KMS-11 (cell line): ENCODE measurements around the gene TNFAIP3.

Experiments
- H2AFZ ChIP-seq: fragments of 200-600 bp; sonication (generic); 2 replicates; pipeline ENCODE4 v1.6.1; 2016; ENCODE audit warnings: antibody characterized with exemption, mixed run types, low read depth
- H3K27ac ChIP-seq: fragments of 200-600 bp; sonication (generic); 2 replicates; pipeline ENCODE4 v1.6.1; 2016; ENCODE audit warnings: mild to moderate bottlenecking, mixed run types
- H3K27me3 ChIP-seq: fragments of 200-600 bp; sonication (generic); 2 replicates; pipeline ENCODE4 v1.6.1; 2017; ENCODE audit warnings: mild to moderate bottlenecking, low read depth, mixed run types, moderate library complexity; ENCODE audit not compliant: insufficient read depth
- H3K36me3 ChIP-seq: fragments of 200-600 bp; sonication (generic); 2 replicates; pipeline ENCODE4 v1.6.1; 2017; ENCODE audit warnings: mild to moderate bottlenecking, mixed run types; ENCODE audit not compliant: insufficient read depth
- H3K4me1 ChIP-seq: fragments of 200-600 bp; sonication (generic); 2 replicates; pipeline ENCODE4 v1.6.1; 2016; ENCODE audit warnings: mild to moderate bottlenecking, low read depth, mixed run types; ENCODE audit not compliant: poor library complexity, severe bottlenecking
- H3K4me2 ChIP-seq: fragments of 200-600 bp; sonication (generic); 2 replicates; pipeline ENCODE4 v1.7.0; 2016; ENCODE audit warnings: mild to moderate bottlenecking, mixed run types
- H3K4me3 ChIP-seq: fragments of 200-600 bp; sonication (generic); IDR thresholded peaks from 2 replicates; pipeline ENCODE4 v1.6.1; 2017; ENCODE audit warnings: low read depth, low read length, mixed read lengths; ENCODE audit not compliant: insufficient read depth
- H3K79me2 ChIP-seq: fragments of 200-600 bp; sonication (generic); 2 replicates; pipeline ENCODE4 v1.6.1; 2016; ENCODE audit warnings: low read depth, mixed run types; ENCODE audit not compliant: insufficient read depth
- H3K9ac ChIP-seq: fragments of 200-600 bp; sonication (generic); 2 replicates; pipeline ENCODE4 v1.6.1; 2016; ENCODE audit warnings: mild to moderate bottlenecking, mixed run types
- H4K20me1 ChIP-seq: fragments of 200-600 bp; sonication (generic); 2 replicates; pipeline ENCODE4 v1.6.1; 2016; ENCODE audit warnings: mild to moderate bottlenecking, mixed run types; ENCODE audit not compliant: insufficient read depth
- CTCF ChIP-seq: fragments of 200-600 bp; sonication (generic); conservative IDR thresholded peaks from 2 replicates; pipeline ENCODE4 v1.6.1; 2017; ENCODE audit warnings: low read depth, mild to moderate bottlenecking, antibody characterized with exemption, low read length, moderate library complexity, mixed read lengths

The TNFAIP3 gene

GRCh38 chr6:137824896-137825295 is 42.2 kb upstream of the TNFAIP3 start:
- Histone ChIP-seq H3K9ac (no peak overlapping the region), H3K36me3 (no peaks in the 10 kb centered on the region), H3K4me1 (peaks cover 6% of the 10 kb centered on the region), H3K4me3 (no peak overlapping the region), H4K20me1 (no peaks in the 10 kb centered on the region), H3K27me3 (no peaks in the 10 kb centered on the region), H3K79me2 (no peaks in the 10 kb centered on the region), H3K4me2 (no peak overlapping the region), H3K27ac (no peak overlapping the region), H2AFZ (no peak overlapping the region)
- TF ChIP-seq CTCF = no peak

- Histone ChIP-seq H2AFZ (no peak overlapping the region), H4K20me1 (no peaks in the 10 kb centered on the region), H3K27me3 (no peaks in the 10 kb centered on the region), H3K4me1 (peaks cover 6% of the 10 kb centered on the region), H3K4me2 (no peak overlapping the region), H3K4me3 (no peak overlapping the region), H3K36me3 (no peaks in the 10 kb centered on the region), H3K79me2 (no peaks in the 10 kb centered on the region), H3K9ac (no peak overlapping the region), H3K27ac (no peak overlapping the region)
- no peak for TF ChIP-seq CTCF
Measured at GRCh38 chr6:137827411-137827940, 39.6 kb upstream of the TNFAIP3 start.

- Histone ChIP-seq H3K27ac (no peak overlapping the region), H2AFZ (no peak overlapping the region), H3K79me2 (no peaks in the 10 kb centered on the region), H3K9ac (no peak overlapping the region), H3K4me2 (no peak overlapping the region), H3K4me3 (no peak overlapping the region), H3K36me3 (no peaks in the 10 kb centered on the region), H3K27me3 (no peaks in the 10 kb centered on the region), H4K20me1 (no peaks in the 10 kb centered on the region), H3K4me1 (peaks cover 6% of the 10 kb centered on the region)
- TF ChIP-seq CTCF = no peak
Measured at GRCh38 chr6:137827977-137828810, 38.9 kb upstream of the TNFAIP3 start.

GRCh38 chr6:137829641-137830083 is 37.4 kb upstream of the TNFAIP3 start:
- Histone ChIP-seq H3K36me3 (no peaks in the 10 kb centered on the region), H2AFZ (no peak overlapping the region), H4K20me1 (no peaks in the 10 kb centered on the region), H3K79me2 (no peaks in the 10 kb centered on the region), H3K4me3 (no peak overlapping the region), H3K4me2 (no peak overlapping the region), H3K27ac (no peak overlapping the region), H3K27me3 (no peaks in the 10 kb centered on the region), H3K4me1 (peaks cover 6% of the 10 kb centered on the region), H3K9ac (no peak overlapping the region)
- TF ChIP-seq CTCF = no peak
